GM12873 (cell line): ENCODE measurements around the gene PGAM2.

ENCODE experiments used
- TF ChIP-seq, protein P1 (sequence below): IDR thresholded peaks from 2 replicates; pipeline ENCODE4 v1.5.1; 2012; ENCODE audit warnings: low read depth, mild to moderate bottlenecking, moderate library complexity, low read length, control low read depth; ENCODE audit not compliant: insufficient read depth; ENCODE audit errors: missing control alignments

Gene PGAM2

GRCh38 chr7:44065431-44066110 lies at the start of gene PGAM2:
TSS of gene PGAM2 (minus strand) at chr7:44065567. CDS start at chr7:44065529, 38 bp downstream.
- TF ChIP-seq, protein P1, sequence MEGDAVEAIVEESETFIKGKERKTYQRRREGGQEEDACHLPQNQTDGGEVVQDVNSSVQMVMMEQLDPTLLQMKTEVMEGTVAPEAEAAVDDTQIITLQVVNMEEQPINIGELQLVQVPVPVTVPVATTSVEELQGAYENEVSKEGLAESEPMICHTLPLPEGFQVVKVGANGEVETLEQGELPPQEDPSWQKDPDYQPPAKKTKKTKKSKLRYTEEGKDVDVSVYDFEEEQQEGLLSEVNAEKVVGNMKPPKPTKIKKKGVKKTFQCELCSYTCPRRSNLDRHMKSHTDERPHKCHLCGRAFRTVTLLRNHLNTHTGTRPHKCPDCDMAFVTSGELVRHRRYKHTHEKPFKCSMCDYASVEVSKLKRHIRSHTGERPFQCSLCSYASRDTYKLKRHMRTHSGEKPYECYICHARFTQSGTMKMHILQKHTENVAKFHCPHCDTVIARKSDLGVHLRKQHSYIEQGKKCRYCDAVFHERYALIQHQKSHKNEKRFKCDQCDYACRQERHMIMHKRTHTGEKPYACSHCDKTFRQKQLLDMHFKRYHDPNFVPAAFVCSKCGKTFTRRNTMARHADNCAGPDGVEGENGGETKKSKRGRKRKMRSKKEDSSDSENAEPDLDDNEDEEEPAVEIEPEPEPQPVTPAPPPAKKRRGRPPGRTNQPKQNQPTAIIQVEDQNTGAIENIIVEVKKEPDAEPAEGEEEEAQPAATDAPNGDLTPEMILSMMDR: no peak

GRCh38 chr7:44114586-44115310 lies 49.4 kb upstream of the PGAM2 start:
- TF ChIP-seq, protein P1: no peak

DNA sequence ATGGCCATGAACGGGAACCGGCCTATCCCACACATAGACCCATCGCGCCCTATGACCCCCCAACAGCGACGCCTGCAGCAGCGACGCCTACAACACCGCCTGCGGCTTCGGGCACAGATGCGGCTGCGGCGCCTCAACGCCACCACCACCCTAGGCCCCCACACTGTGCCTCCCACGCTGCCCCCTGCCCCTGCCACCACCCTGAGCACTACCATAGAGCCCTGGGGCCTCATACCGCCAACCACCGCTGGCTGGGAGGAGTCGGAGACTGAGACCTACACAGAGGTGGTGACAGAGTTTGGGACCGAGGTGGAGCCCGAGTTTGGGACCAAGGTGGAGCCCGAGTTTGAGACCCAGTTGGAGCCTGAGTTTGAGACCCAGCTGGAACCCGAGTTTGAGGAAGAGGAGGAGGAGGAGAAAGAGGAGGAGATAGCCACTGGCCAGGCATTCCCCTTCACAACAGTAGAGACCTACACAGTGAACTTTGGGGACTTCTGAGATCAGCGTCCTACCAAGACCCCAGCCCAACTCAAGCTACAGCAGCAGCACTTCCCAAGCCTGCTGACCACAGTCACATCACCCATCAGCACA lies 48.5 kb upstream of the PGAM2 start:
- TF ChIP-seq, protein P1: no peak

- TF ChIP-seq, protein P1: no peak
Measured at GRCh38 chr7:44112997-44113763, 47.8 kb upstream of the PGAM2 start.

- TF ChIP-seq, protein P1: no peak
Measured at GRCh38 chr7:44112231-44112996, 47.0 kb upstream of the PGAM2 start.

DNA sequence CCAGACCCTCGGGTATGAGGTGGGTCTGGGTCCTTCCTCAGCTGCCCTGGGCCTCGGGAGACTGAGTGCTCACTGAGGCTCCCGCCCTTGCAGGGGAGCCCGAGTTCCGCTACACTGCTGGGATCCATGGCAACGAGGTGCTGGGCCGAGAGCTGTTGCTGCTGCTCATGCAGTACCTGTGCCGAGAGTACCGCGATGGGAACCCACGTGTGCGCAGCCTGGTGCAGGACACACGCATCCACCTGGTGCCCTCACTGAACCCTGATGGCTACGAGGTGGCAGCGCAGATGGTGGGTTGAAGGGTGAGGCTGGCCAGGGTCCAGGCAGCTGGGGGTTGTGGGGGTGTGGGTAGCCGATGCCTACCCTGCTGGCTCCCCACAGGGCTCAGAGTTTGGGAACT lies 46.4 kb upstream of the PGAM2 start:
- TF ChIP-seq, protein P1: no peak
